ENCODE results near the gene BRD4.
A peak's percentile ranks its signal among the peaks of the same experiment; 100 is the strongest.

Gene BRD4

GRCh38 chr19:15253061-15253460 is 79.3 kb downstream of the BRD4 start:
- Histone ChIP-seq H3K4me3 (ENCODE audit: low read depth, low read length) (no peak overlapping the region), H3K9ac (ENCODE audit: low read depth, low read length) (no peak overlapping the region), H3K4me1 (ENCODE audit: control insufficient read depth, insufficient read depth, low read length) (peaks cover 11% of the 10 kb centered on the region; the same call in 1 of the 2 replicates), H3K36me3 (ENCODE audit: control insufficient read depth, insufficient read depth, low read length) (peaks cover 90% of the 10 kb centered on the region), H3K9me3 (ENCODE audit: control insufficient read depth, insufficient read depth, low read length) (no peaks in the 10 kb centered on the region), H3K27me3 (ENCODE audit: control insufficient read depth, insufficient read depth, low read length) (no peaks in the 10 kb centered on the region), H3K27ac (ENCODE audit: low read depth, low read length) (peak overlapping the region; percentile 16)

GRCh38 chr19:15252398-15253018 is 79.8 kb downstream of the BRD4 start:
- peaks cover 11% of the 10 kb centered on the region; the same call in 1 of the 2 replicates for H3K4me1 ChIP-seq (ENCODE audit: control insufficient read depth, insufficient read depth, low read length)
- no peak overlapping the region for H3K4me3 ChIP-seq (ENCODE audit: low read depth, low read length)
- H3K9me3 ChIP-seq (ENCODE audit: control insufficient read depth, insufficient read depth, low read length), result no peaks in the 10 kb centered on the region
- no peak overlapping the region for H3K9ac ChIP-seq (ENCODE audit: low read depth, low read length)
- H3K36me3 ChIP-seq (ENCODE audit: control insufficient read depth, insufficient read depth, low read length), result peaks cover 90% of the 10 kb centered on the region
- H3K27me3 ChIP-seq (ENCODE audit: control insufficient read depth, insufficient read depth, low read length), result no peaks in the 10 kb centered on the region
- H3K27ac ChIP-seq (ENCODE audit: low read depth, low read length), result peak overlapping the region; percentile 73

- no peaks in the 10 kb centered on the region for H3K9me3 ChIP-seq (ENCODE audit: control insufficient read depth, insufficient read depth, low read length)
- H3K9ac ChIP-seq (ENCODE audit: low read depth, low read length), result no peak overlapping the region
- no peaks in the 10 kb centered on the region for H3K27me3 ChIP-seq (ENCODE audit: control insufficient read depth, insufficient read depth, low read length)
- H3K4me1 ChIP-seq (ENCODE audit: control insufficient read depth, insufficient read depth, low read length), result peaks cover 11% of the 10 kb centered on the region; the same call in 1 of the 2 replicates
- peak overlapping the region; percentile 73 for H3K27ac ChIP-seq (ENCODE audit: low read depth, low read length)
- H3K36me3 ChIP-seq (ENCODE audit: control insufficient read depth, insufficient read depth, low read length), result peaks cover 90% of the 10 kb centered on the region
- H3K4me3 ChIP-seq (ENCODE audit: low read depth, low read length), result no peak overlapping the region
Observed at GRCh38 chr19:15251749-15252397, 80.5 kb downstream of the BRD4 start.

- Histone ChIP-seq H3K27ac (ENCODE audit: low read depth, low read length) (peak overlapping the region; percentile 23), H3K36me3 (ENCODE audit: control insufficient read depth, insufficient read depth, low read length) (peaks cover 90% of the 10 kb centered on the region)
Observed at GRCh38 chr19:15251010-15251748, 81.2 kb downstream of the BRD4 start.

GRCh38 chr19:15250640-15250993 is 81.7 kb downstream of the BRD4 start:
- H3K4me1 ChIP-seq (ENCODE audit: control insufficient read depth, insufficient read depth, low read length), result peaks cover 11% of the 10 kb centered on the region; the same call in 1 of the 2 replicates

More at GRCh38 chr19:15251010-15251748, 81.2 kb downstream of the BRD4 start:
- H3K9me3 ChIP-seq (ENCODE audit: control insufficient read depth, insufficient read depth, low read length), result no peaks in the 10 kb centered on the region
- no peak overlapping the region for H3K4me3 ChIP-seq (ENCODE audit: low read depth, low read length)
- H3K9ac ChIP-seq (ENCODE audit: low read depth, low read length), result no peak overlapping the region
- H3K4me1 ChIP-seq (ENCODE audit: control insufficient read depth, insufficient read depth, low read length), result peaks cover 11% of the 10 kb centered on the region; the same call in 1 of the 2 replicates
- H3K27me3 ChIP-seq (ENCODE audit: control insufficient read depth, insufficient read depth, low read length), result no peaks in the 10 kb centered on the region

GRCh38 chr19:15249972-15250639 is 82.2 kb downstream of the BRD4 start:
- no peak overlapping the region for H3K4me3 ChIP-seq (ENCODE audit: low read depth, low read length)

More at GRCh38 chr19:15250640-15250993, 81.7 kb downstream of the BRD4 start:
- Histone ChIP-seq H3K4me3 (ENCODE audit: low read depth, low read length) (no peak overlapping the region), H3K9ac (ENCODE audit: low read depth, low read length) (no peak overlapping the region), H3K36me3 (ENCODE audit: control insufficient read depth, insufficient read depth, low read length) (peaks cover 90% of the 10 kb centered on the region), H3K9me3 (ENCODE audit: control insufficient read depth, insufficient read depth, low read length) (no peaks in the 10 kb centered on the region), H3K27ac (ENCODE audit: low read depth, low read length) (peak overlapping the region; percentile 8), H3K27me3 (ENCODE audit: control insufficient read depth, insufficient read depth, low read length) (no peaks in the 10 kb centered on the region)

GRCh38 chr19:15249528-15249874 is 82.8 kb downstream of the BRD4 start:
- Histone ChIP-seq H3K27ac (ENCODE audit: low read depth, low read length) (no peak overlapping the region), H3K9ac (ENCODE audit: low read depth, low read length) (no peak overlapping the region), H3K4me3 (ENCODE audit: low read depth, low read length) (no peak overlapping the region), H3K4me1 (ENCODE audit: control insufficient read depth, insufficient read depth, low read length) (peaks cover 11% of the 10 kb centered on the region; the same call in 1 of the 2 replicates), H3K9me3 (ENCODE audit: control insufficient read depth, insufficient read depth, low read length) (no peaks in the 10 kb centered on the region), H3K27me3 (ENCODE audit: control insufficient read depth, insufficient read depth, low read length) (no peaks in the 10 kb centered on the region), H3K36me3 (ENCODE audit: control insufficient read depth, insufficient read depth, low read length) (peaks cover 90% of the 10 kb centered on the region)

More at GRCh38 chr19:15249972-15250639, 82.2 kb downstream of the BRD4 start:
- Histone ChIP-seq H3K9me3 (ENCODE audit: control insufficient read depth, insufficient read depth, low read length) (no peaks in the 10 kb centered on the region), H3K27me3 (ENCODE audit: control insufficient read depth, insufficient read depth, low read length) (no peaks in the 10 kb centered on the region), H3K36me3 (ENCODE audit: control insufficient read depth, insufficient read depth, low read length) (peaks cover 90% of the 10 kb centered on the region), H3K4me1 (ENCODE audit: control insufficient read depth, insufficient read depth, low read length) (peaks cover 11% of the 10 kb centered on the region; the same call in 1 of the 2 replicates), H3K27ac (ENCODE audit: low read depth, low read length) (peak overlapping the region; percentile 8), H3K9ac (ENCODE audit: low read depth, low read length) (no peak overlapping the region)

- Histone ChIP-seq H3K4me1 (ENCODE audit: control insufficient read depth, insufficient read depth, low read length) (peaks cover 11% of the 10 kb centered on the region; the same call in 1 of the 2 replicates), H3K27me3 (ENCODE audit: control insufficient read depth, insufficient read depth, low read length) (no peaks in the 10 kb centered on the region), H3K9me3 (ENCODE audit: control insufficient read depth, insufficient read depth, low read length) (no peaks in the 10 kb centered on the region), H3K36me3 (ENCODE audit: control insufficient read depth, insufficient read depth, low read length) (peaks cover 88% of the 10 kb centered on the region), H3K27ac (ENCODE audit: low read depth, low read length) (no peak overlapping the region), H3K9ac (ENCODE audit: low read depth, low read length) (no peak overlapping the region), H3K4me3 (ENCODE audit: low read depth, low read length) (no peak overlapping the region)
Observed at GRCh38 chr19:15248648-15249527, 83.5 kb downstream of the BRD4 start.

GRCh38 chr19:15248106-15248505 is 84.2 kb downstream of the BRD4 start:
- H3K4me1 ChIP-seq (ENCODE audit: control insufficient read depth, insufficient read depth, low read length), result peaks cover 11% of the 10 kb centered on the region; the same call in 1 of the 2 replicates
- peaks cover 88% of the 10 kb centered on the region for H3K36me3 ChIP-seq (ENCODE audit: control insufficient read depth, insufficient read depth, low read length)
- H3K9me3 ChIP-seq (ENCODE audit: control insufficient read depth, insufficient read depth, low read length), result no peaks in the 10 kb centered on the region
- no peak overlapping the region for H3K27ac ChIP-seq (ENCODE audit: low read depth, low read length)
- no peak overlapping the region for H3K4me3 ChIP-seq (ENCODE audit: low read depth, low read length)
- no peak overlapping the region for H3K9ac ChIP-seq (ENCODE audit: low read depth, low read length)
- no peaks in the 10 kb centered on the region for H3K27me3 ChIP-seq (ENCODE audit: control insufficient read depth, insufficient read depth, low read length)
